Testis (tissue), 3 donors: ENCODE data around the gene KCNAB1. TPM values are rescaled to one million over a fixed set of nuclear protein-coding genes. Genes with fewer than 3 reads are reported as not detected.

Source experiments
- DNase-seq: peaks from one replicate; pipeline ENCODE4 v3.0.0-alpha.2; 2019
- H3K27ac ChIP-seq, 2 donors: fragments of 200-600 bp; sonication (generic); one replicate each; pipeline ENCODE4 v1.5.1; 2019
- H3K27me3 ChIP-seq: fragments of 200-600 bp; sonication (generic); one replicate; pipeline ENCODE4 v1.5.1; 2019
- H3K36me3 ChIP-seq: fragments of 200-600 bp; sonication (generic); one replicate; pipeline ENCODE4 v1.5.1; 2017; ENCODE audit warnings: low read depth; ENCODE audit errors: missing control alignments
- H3K4me1 ChIP-seq: fragments of 200-600 bp; sonication (generic); one replicate; pipeline ENCODE4 v1.5.1; 2019
- H3K4me3 ChIP-seq, 2 donors: fragments of 200-600 bp; sonication (generic); one replicate each; pipeline ENCODE4 v1.5.1; 2017 to 2019
- H3K9me3 ChIP-seq: fragments of 200-600 bp; sonication (generic); one replicate; pipeline ENCODE4 v1.5.1; 2017
- POLR2A ChIP-seq: fragments of 450-650 bp; IDR thresholded peaks from one replicate; pipeline ENCODE4 v1.6.1; 2017; ENCODE audit warnings: antibody characterized with exemption, mild to moderate bottlenecking, moderate library complexity
- WGBS, 2 donors: methylation state at CpG; one replicate each; pipeline ENCODE4 v1.1.5; 2018; 5-methylcytosine and 5-hydroxymethylcytosine counted together
- intact Hi-C: fragments of 100-400 bp; cut with DNase I; formaldehyde crosslinking; loops from one replicate; pipeline ENCODE4 v1.15.1; 2023; ENCODE audit warnings: low total_unique reads
- polyA plus RNA-seq: library from polyadenylated mRNA; stranded (reverse); fragments of 350-450 nt; fragmentation: Illumina TruSeq; extraction: RNeasy Lipid Tissue Mini Kit (QIAGEN cat#74804); gene quantifications from one replicate; pipeline ENCODE4 v1.2.3, GENCODE V29; 2014; ENCODE audit warnings: low read depth, low replicate concordance; ENCODE audit not compliant: insufficient read depth
- total RNA-seq, 2 donors: library from RNA; depleted of rRNA; stranded (reverse); fragments of >200 nt; gene quantifications; one replicate each; pipeline ENCODE4 v1.2.3, GENCODE V29; 2016
- TF ChIP-seq, protein P1 (sequence below), 3 experiments: fragments of 450-650 bp in 2 of 3; fragments of 200-600 bp in 1 of 3; sonication (generic) in 1 of 3; IDR thresholded peaks; one replicate each; pipeline ENCODE4 v1.5.1; 2016 to 2019; ENCODE audit warnings: antibody characterized with exemption in 3 of 3, mild to moderate bottlenecking in 2 of 3, moderate library complexity in 1 of 3

The KCNAB1 gene
- total and polyA plus RNA-seq, 3 donors from 2014 or later = 3.8 to 8.9 (median 5.7) TPM

GRCh38 chr3:156258301-156258700 lies 137.9 kb downstream of the KCNAB1 start:
- DNase-seq = no peak
- Histone ChIP-seq H3K27ac (no peak overlapping the region), H3K27me3 (no peaks in the 10 kb centered on the region), H3K4me3 (no peak overlapping the region), H3K4me1 (peaks cover 18% of the 10 kb centered on the region), H3K9me3 (no peaks in the 10 kb centered on the region), H3K36me3 (no peaks in the 10 kb centered on the region)
- TF ChIP-seq, protein P1, sequence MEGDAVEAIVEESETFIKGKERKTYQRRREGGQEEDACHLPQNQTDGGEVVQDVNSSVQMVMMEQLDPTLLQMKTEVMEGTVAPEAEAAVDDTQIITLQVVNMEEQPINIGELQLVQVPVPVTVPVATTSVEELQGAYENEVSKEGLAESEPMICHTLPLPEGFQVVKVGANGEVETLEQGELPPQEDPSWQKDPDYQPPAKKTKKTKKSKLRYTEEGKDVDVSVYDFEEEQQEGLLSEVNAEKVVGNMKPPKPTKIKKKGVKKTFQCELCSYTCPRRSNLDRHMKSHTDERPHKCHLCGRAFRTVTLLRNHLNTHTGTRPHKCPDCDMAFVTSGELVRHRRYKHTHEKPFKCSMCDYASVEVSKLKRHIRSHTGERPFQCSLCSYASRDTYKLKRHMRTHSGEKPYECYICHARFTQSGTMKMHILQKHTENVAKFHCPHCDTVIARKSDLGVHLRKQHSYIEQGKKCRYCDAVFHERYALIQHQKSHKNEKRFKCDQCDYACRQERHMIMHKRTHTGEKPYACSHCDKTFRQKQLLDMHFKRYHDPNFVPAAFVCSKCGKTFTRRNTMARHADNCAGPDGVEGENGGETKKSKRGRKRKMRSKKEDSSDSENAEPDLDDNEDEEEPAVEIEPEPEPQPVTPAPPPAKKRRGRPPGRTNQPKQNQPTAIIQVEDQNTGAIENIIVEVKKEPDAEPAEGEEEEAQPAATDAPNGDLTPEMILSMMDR (IDR thresholded peaks at IDR 0.05) = no peak
- no peak for TF ChIP-seq POLR2A
- intact Hi-C loops = no loop called here
- 64 to 71% methylated on average over 2 of the region's 2 CpGs for WGBS, 2 donors

DNA sequence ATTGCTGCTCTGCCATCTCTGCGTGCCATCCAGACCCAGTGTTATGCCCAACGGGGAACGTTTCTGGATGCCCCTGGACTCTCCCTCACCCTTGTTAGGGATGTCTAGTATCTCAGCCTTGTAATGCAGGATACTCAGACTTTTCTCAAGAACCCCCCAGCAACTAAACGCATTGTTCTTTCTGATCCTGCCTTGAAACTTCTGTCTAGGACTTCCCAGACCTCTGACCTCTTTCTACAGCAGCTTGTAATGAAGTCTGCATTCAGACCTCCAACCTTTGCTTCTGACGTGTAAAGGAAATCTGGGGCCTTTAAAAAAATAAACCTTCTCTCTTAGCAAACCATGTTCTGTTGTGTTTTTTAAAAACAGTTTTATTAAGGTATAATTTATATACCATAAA lies 139.5 kb downstream of the KCNAB1 start:
- H3K27ac ChIP-seq = no peak overlapping the region
- DNase-seq = no peak
- no peaks in the 10 kb centered on the region for H3K27me3 ChIP-seq
- no peak overlapping the region for H3K4me3 ChIP-seq
- intact Hi-C loops = no loop called here
- 77 to 84% methylated on average over 3 to 5 of the region's 5 CpGs for WGBS, 2 donors
- TF ChIP-seq, protein P1 (IDR thresholded peaks at IDR 0.05) = no peak
- TF ChIP-seq POLR2A = no peak
- H3K36me3 ChIP-seq = no peaks in the 10 kb centered on the region
- H3K4me1 ChIP-seq = peaks cover 7% of the 10 kb centered on the region
- no peaks in the 10 kb centered on the region for H3K9me3 ChIP-seq

- 95 to 97% methylated on average over 1 of the region's 1 CpG for WGBS, 2 donors
- DNase-seq = no peak
- no peaks in the 10 kb centered on the region for H3K9me3 ChIP-seq
- no peaks in the 10 kb centered on the region for H3K36me3 ChIP-seq
- H3K4me1 ChIP-seq = peaks cover 2% of the 10 kb centered on the region
- H3K4me3 ChIP-seq = no peak overlapping the region
- TF ChIP-seq POLR2A = no peak
- TF ChIP-seq, protein P1 (IDR thresholded peaks at IDR 0.05) = no peak
- intact Hi-C loops = no loop called here
- no peak overlapping the region for H3K27ac ChIP-seq
- no peaks in the 10 kb centered on the region for H3K27me3 ChIP-seq
Measured at GRCh38 chr3:156260331-156260730, 140.0 kb downstream of the KCNAB1 start.

- Histone ChIP-seq H3K27ac (no peak overlapping the region), H3K4me1 (no peaks in the 10 kb centered on the region), H3K9me3 (no peaks in the 10 kb centered on the region), H3K4me3 (no peak overlapping the region), H3K27me3 (no peaks in the 10 kb centered on the region), H3K36me3 (no peaks in the 10 kb centered on the region)
- intact Hi-C loops = no loop called here
- no peak for DNase-seq
- 94 to 97% methylated on average over 1 of the region's 1 CpG for WGBS, 2 donors
- TF ChIP-seq, protein P1 (IDR thresholded peaks at IDR 0.05) = no peak
- no peak for TF ChIP-seq POLR2A
Measured at GRCh38 chr3:156264771-156265170, 144.4 kb downstream of the KCNAB1 start.

DNA sequence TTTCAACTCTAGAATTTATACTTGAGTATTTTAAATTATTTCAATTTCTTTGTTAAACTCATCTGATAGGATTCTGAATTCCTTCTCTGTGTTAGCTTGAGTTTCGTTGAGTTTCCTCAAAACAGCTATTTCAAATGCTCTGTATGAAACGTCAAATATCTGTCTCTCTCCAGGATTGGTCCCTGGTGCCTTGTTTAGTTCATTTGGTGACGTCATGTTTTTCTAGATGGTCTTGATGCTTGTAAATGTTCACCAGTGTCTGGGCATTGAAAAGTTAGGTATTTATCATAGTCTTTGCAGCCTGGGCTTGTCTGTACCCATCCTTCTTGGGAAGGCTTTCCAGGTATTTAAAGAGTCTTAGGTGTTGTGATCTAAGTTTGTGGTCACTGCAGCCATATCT lies 151.1 kb downstream of the KCNAB1 start:
- WGBS, 2 donors = 88 to 92% methylated on average over 3 of the region's 3 CpGs
- TF ChIP-seq POLR2A = no peak
- TF ChIP-seq, protein P1 (IDR thresholded peaks at IDR 0.05) = no peak
- H3K4me1 ChIP-seq = no peaks in the 10 kb centered on the region
- no peak overlapping the region for H3K4me3 ChIP-seq
- no peaks in the 10 kb centered on the region for H3K9me3 ChIP-seq
- H3K27me3 ChIP-seq = no peaks in the 10 kb centered on the region
- intact Hi-C loops = no loop called here
- no peak for DNase-seq
- no peak overlapping the region for H3K27ac ChIP-seq
- no peaks in the 10 kb centered on the region for H3K36me3 ChIP-seq
